ENCODE results near the gene MYH15. TPM values are rescaled to one million over a fixed set of nuclear protein-coding genes. Genes with fewer than 3 reads are reported as not detected.

MYH15 gene
- total and polyA plus RNA-seq, 4 donors, result 0.01 to 0.08 (median 0.05) TPM; not detected in 1

- Histone ChIP-seq H3K4me3 (ENCODE audit: low read depth in 1 of 3, low read length in 3 of 3) (no peak overlapping the region), H3K27me3 (ENCODE audit: control insufficient read depth in 4 of 4, insufficient read depth in 4 of 4, low read length in 3 of 4) (no peaks in the 10 kb centered on the region), H3K36me3 (ENCODE audit: control insufficient read depth in 4 of 4, insufficient read depth in 3 of 4, low read depth in 1 of 4, low read length in 3 of 4) (no peaks in the 10 kb centered on the region), H3K9me3 (ENCODE audit: control insufficient read depth in 4 of 4, low read length in 3 of 4) (no peaks in the 10 kb centered on the region), H3K27ac (ENCODE audit: low read depth in 1 of 2, low read length in 2 of 2) (no peak overlapping the region), H3K4me1 (ENCODE audit: control insufficient read depth in 4 of 4, insufficient read depth in 4 of 4, low read length in 3 of 4) (no peaks in the 10 kb centered on the region), H3K9ac (ENCODE audit: low read depth in 1 of 2, low read length in 2 of 2) (no peak overlapping the region)
- DNase-seq (ENCODE audit: low spot score), result no peak
- TF ChIP-seq, protein P1, sequence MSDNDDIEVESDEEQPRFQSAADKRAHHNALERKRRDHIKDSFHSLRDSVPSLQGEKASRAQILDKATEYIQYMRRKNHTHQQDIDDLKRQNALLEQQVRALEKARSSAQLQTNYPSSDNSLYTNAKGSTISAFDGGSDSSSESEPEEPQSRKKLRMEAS (IDR thresholded peaks at IDR 0.05), result no peak
- TF ChIP-seq RAD21 (IDR thresholded peaks at IDR 0.05) (peak in 1 of 2 donors; percentile 22), JUND (IDR thresholded peaks at IDR 0.05) (no peak)
- whole genome bisulfite sequencing, result 71% methylated on average over 2 of the region's 2 CpGs
Measured at GRCh38 chr3:108493862-108494261, 16.5 kb downstream of the MYH15 start.

- Histone ChIP-seq H3K9ac (ENCODE audit: low read depth in 1 of 2, low read length in 2 of 2) (no peak overlapping the region), H3K4me1 (ENCODE audit: control insufficient read depth in 4 of 4, insufficient read depth in 4 of 4, low read length in 3 of 4) (no peaks in the 10 kb centered on the region), H3K4me3 (ENCODE audit: low read depth in 1 of 3, low read length in 3 of 3) (no peak overlapping the region), H3K27me3 (ENCODE audit: control insufficient read depth in 4 of 4, insufficient read depth in 4 of 4, low read length in 3 of 4) (no peaks in the 10 kb centered on the region), H3K9me3 (ENCODE audit: control insufficient read depth in 4 of 4, low read length in 3 of 4) (no peaks in the 10 kb centered on the region), H3K27ac (ENCODE audit: low read depth in 1 of 2, low read length in 2 of 2) (no peak overlapping the region), H3K36me3 (ENCODE audit: control insufficient read depth in 4 of 4, insufficient read depth in 3 of 4, low read depth in 1 of 4, low read length in 3 of 4) (no peaks in the 10 kb centered on the region)
- no peak for DNase-seq (ENCODE audit: low spot score)
- no peak for TF ChIP-seq GABPA (IDR thresholded peaks at IDR 0.05 in 1 of 2, conservative IDR thresholded peaks at IDR 0.05 in 1 of 2)
- 89% methylated on average over 3 of the region's 3 CpGs for WGBS
Measured at GRCh38 chr3:108491456-108491855, 18.9 kb downstream of the MYH15 start.

DNA sequence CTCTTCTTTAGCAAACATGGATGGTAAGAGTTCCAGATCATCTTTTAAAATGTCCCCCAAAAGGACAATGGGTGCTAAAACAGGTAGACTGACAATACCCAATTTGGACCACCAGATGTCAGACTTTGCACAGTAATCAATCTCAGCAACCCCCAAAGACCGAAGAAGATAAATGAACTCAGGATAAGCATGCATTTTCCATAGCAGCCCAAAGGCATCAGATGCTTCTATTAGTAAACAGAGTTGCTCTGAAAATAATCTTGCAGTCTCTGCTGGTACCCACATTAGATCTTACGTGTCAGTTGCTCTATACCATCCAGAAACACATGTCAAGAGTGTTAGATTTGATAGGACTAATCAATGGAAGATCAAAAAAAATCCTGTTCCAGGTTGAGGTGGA, 20.6 kb downstream of the MYH15 start:
- Histone ChIP-seq H3K9ac (ENCODE audit: low read depth in 1 of 2, low read length in 2 of 2) (no peak overlapping the region), H3K9me3 (ENCODE audit: control insufficient read depth in 4 of 4, low read length in 3 of 4) (no peaks in the 10 kb centered on the region), H3K27ac (ENCODE audit: low read depth in 1 of 2, low read length in 2 of 2) (no peak overlapping the region), H3K27me3 (ENCODE audit: control insufficient read depth in 4 of 4, insufficient read depth in 4 of 4, low read length in 3 of 4) (no peaks in the 10 kb centered on the region), H3K4me1 (ENCODE audit: control insufficient read depth in 4 of 4, insufficient read depth in 4 of 4, low read length in 3 of 4) (no peaks in the 10 kb centered on the region), H3K36me3 (ENCODE audit: control insufficient read depth in 4 of 4, insufficient read depth in 3 of 4, low read depth in 1 of 4, low read length in 3 of 4) (no peaks in the 10 kb centered on the region), H3K4me3 (ENCODE audit: low read depth in 1 of 3, low read length in 3 of 3) (no peak overlapping the region)
- DNase-seq (ENCODE audit: low spot score), result no peak
- WGBS, result 15% methylated on average over 2 of the region's 2 CpGs
- TF ChIP-seq, protein P1 (IDR thresholded peaks at IDR 0.05), result peak; percentile 8
- TF ChIP-seq, protein P2, sequence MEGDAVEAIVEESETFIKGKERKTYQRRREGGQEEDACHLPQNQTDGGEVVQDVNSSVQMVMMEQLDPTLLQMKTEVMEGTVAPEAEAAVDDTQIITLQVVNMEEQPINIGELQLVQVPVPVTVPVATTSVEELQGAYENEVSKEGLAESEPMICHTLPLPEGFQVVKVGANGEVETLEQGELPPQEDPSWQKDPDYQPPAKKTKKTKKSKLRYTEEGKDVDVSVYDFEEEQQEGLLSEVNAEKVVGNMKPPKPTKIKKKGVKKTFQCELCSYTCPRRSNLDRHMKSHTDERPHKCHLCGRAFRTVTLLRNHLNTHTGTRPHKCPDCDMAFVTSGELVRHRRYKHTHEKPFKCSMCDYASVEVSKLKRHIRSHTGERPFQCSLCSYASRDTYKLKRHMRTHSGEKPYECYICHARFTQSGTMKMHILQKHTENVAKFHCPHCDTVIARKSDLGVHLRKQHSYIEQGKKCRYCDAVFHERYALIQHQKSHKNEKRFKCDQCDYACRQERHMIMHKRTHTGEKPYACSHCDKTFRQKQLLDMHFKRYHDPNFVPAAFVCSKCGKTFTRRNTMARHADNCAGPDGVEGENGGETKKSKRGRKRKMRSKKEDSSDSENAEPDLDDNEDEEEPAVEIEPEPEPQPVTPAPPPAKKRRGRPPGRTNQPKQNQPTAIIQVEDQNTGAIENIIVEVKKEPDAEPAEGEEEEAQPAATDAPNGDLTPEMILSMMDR (IDR thresholded peaks at IDR 0.05; ENCODE audit: low read depth, low read length, missing input control), result peak; percentile 89
- no peak for TF ChIP-seq RXRA (IDR thresholded peaks at IDR 0.05)
- TF ChIP-seq RAD21 (IDR thresholded peaks at IDR 0.05), result peak; percentile 90 to 94

DNA sequence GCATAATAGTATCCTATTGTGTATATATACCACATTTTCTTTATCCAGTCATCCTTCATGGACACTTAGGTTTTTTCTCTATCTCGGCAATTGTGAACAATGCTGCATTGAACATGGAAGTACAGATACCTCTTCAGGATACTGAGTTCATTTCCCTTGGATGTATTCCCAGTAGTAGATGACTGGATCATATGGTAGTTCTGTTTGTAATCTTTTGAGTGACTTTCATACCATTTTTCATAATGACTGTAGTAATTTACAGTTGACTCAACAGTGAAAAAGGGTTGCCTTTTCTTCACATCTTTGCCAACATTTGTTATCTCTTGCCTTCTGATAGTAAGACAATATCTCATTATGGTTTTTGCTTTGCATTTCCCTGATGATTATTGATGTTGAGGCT, 21.8 kb downstream of the MYH15 start:
- H3K4me1 ChIP-seq (ENCODE audit: control insufficient read depth in 4 of 4, insufficient read depth in 4 of 4, low read length in 3 of 4), result no peaks in the 10 kb centered on the region
- H3K27ac ChIP-seq (ENCODE audit: low read depth in 1 of 2, low read length in 2 of 2), result no peak overlapping the region
- H3K27me3 ChIP-seq (ENCODE audit: control insufficient read depth in 4 of 4, insufficient read depth in 4 of 4, low read length in 3 of 4), result no peaks in the 10 kb centered on the region
- H3K9me3 ChIP-seq (ENCODE audit: control insufficient read depth in 4 of 4, low read length in 3 of 4), result no peaks in the 10 kb centered on the region
- 72% methylated on average over 1 of the region's 1 CpG for WGBS
- H3K4me3 ChIP-seq (ENCODE audit: low read depth in 1 of 3, low read length in 3 of 3), result no peak overlapping the region
- no peak overlapping the region for H3K9ac ChIP-seq (ENCODE audit: low read depth in 1 of 2, low read length in 2 of 2)
- DNase-seq (ENCODE audit: low spot score), result no peak
- H3K36me3 ChIP-seq (ENCODE audit: control insufficient read depth in 4 of 4, insufficient read depth in 3 of 4, low read depth in 1 of 4, low read length in 3 of 4), result no peaks in the 10 kb centered on the region
- TF ChIP-seq YY1 (IDR thresholded peaks at IDR 0.05) (no peak), RAD21 (IDR thresholded peaks at IDR 0.05) (no peak), TAF1 (conservative IDR thresholded peaks at IDR 0.05) (no peak), EGR1 (IDR thresholded peaks at IDR 0.05; ENCODE audit: low read depth in 2 of 2) (no peak), ZBTB33 (IDR thresholded peaks at IDR 0.05) (no peak), FOXA1 (IDR thresholded peaks at IDR 0.05) (no peak), FOXA2 (IDR thresholded peaks at IDR 0.05) (no peak), SP1 (IDR thresholded peaks at IDR 0.05) (no peak), NR2F2 (IDR thresholded peaks at IDR 0.05) (no peak), RXRA (IDR thresholded peaks at IDR 0.05) (no peak), GABPA (IDR thresholded peaks at IDR 0.05 in 1 of 2, conservative IDR thresholded peaks at IDR 0.05 in 1 of 2) (no peak), HNF4G (IDR thresholded peaks at IDR 0.05) (no peak)
- TF ChIP-seq, protein P2 (IDR thresholded peaks at IDR 0.05; ENCODE audit: low read depth, low read length, missing input control), result no peak
- TF ChIP-seq, protein P1 (IDR thresholded peaks at IDR 0.05), result no peak

Data from liver (tissue), 9 donors.